Measurements from ENCODE around the gene CRISP3. TPM values are rescaled to one million over a fixed set of nuclear protein-coding genes. Genes with fewer than 3 reads are reported as not detected.

The CRISP3 gene
- total and polyA plus RNA-seq, 10 of the 15 experiments (the other 5 are each of a cell fraction or from before 2014, with no cell fraction given), result not detected

- ChIA-PET POLR2A (no interaction called here), SMC1A (ENCODE audit: uncharacterized antibody, unreplicated experiment) (interaction anchor here (0.9 to 1.0 kb wide), 2 partner anchors 12 to 13 kb away, joined by 3 read pairs; no protein-coding TSS in a partner anchor), CTCF (interaction anchor here (0.8 kb wide), 1 partner anchor 14 kb away, joined by 3 read pairs; no protein-coding TSS in a partner anchor), RAD21 (ENCODE audit: unreplicated experiment) (no interaction called here)
- Histone ChIP-seq H3K27ac (ENCODE audit: control insufficient read depth, insufficient read depth) (no peak within 1 kb of the TSS), H3K79me2 (ENCODE audit: control insufficient read depth, insufficient read depth, low read length) (no peaks in the 10 kb centered on the region), H4K20me1 (ENCODE audit: control insufficient read depth, insufficient read depth) (no peaks in the 10 kb centered on the region), H3K4me3 (no peak within 1 kb of the TSS), H3K9me3 (replicated peaks; ENCODE audit: control insufficient read depth, insufficient read depth, low read length) (no peaks in the 10 kb centered on the region), H3K4me1 (ENCODE audit: control insufficient read depth, insufficient read depth, low read length) (no peaks in the 10 kb centered on the region), H3K9ac (ENCODE audit: control insufficient read depth, insufficient read depth, low read length) (no peak within 1 kb of the TSS), H3K36me3 (ENCODE audit: control insufficient read depth in 2 of 2, insufficient read depth in 2 of 2, low read length in 1 of 2) (no peaks in the 10 kb centered on the region), H2AFZ (ENCODE audit: control insufficient read depth, low read depth, low read length) (no peak within 1 kb of the TSS), H3K4me2 (ENCODE audit: control insufficient read depth, insufficient read depth) (no peak within 1 kb of the TSS), H3K27me3 (replicated peaks in 1 of 2; ENCODE audit: control insufficient read depth in 2 of 2, insufficient read depth in 2 of 2, low read length in 1 of 2) (no peaks in the 10 kb centered on the region)
- in situ Hi-C loops (cut with MboI), result no loop called here
- ATAC-seq (no peak), DNase-seq (ENCODE audit: low read depth, low spot score) (no peak), FAIRE-seq (no peak)
- 26% methylated on average over 8 of the region's 8 CpGs for WGBS (ENCODE audit: insufficient coverage, insufficient replicate concordance, low lambda C conversion rate, missing lambda C conversion rate)
- intact Hi-C loops (cut with micrococcal nuclease; ENCODE audit: unreplicated experiment), result no loop called here
- no peak for TF ChIP-seq RCOR1 (conservative IDR thresholded peaks at IDR 0.05; ENCODE audit: low read depth, low read length)
- no peak for TF ChIP-seq MAX (IDR thresholded peaks at IDR 0.05; ENCODE audit: low read depth, low read length)
- TF ChIP-seq HDAC2 (IDR thresholded peaks at IDR 0.05), result no peak
- TF ChIP-seq, protein P1, sequence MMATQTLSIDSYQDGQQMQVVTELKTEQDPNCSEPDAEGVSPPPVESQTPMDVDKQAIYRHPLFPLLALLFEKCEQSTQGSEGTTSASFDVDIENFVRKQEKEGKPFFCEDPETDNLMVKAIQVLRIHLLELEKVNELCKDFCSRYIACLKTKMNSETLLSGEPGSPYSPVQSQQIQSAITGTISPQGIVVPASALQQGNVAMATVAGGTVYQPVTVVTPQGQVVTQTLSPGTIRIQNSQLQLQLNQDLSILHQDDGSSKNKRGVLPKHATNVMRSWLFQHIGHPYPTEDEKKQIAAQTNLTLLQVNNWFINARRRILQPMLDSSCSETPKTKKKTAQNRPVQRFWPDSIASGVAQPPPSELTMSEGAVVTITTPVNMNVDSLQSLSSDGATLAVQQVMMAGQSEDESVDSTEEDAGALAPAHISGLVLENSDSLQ (IDR thresholded peaks at IDR 0.05), result peak; percentile 86
- peak; percentile 68 for TF ChIP-seq PBX3 (IDR thresholded peaks at IDR 0.05; ENCODE audit: insufficient replicate concordance, low read depth, low read length)
- TF ChIP-seq SPI1 (IDR thresholded peaks at IDR 0.05; ENCODE audit: borderline replicate concordance, insufficient read depth, low read depth, low read length), result no peak
- no peak for TF ChIP-seq CEBPB (IDR thresholded peaks at IDR 0.05; ENCODE audit: borderline replicate concordance in 1 of 2, low read depth in 2 of 2, low read length in 2 of 2)
- TF ChIP-seq TCF12 (IDR thresholded peaks at IDR 0.05; ENCODE audit: low read depth, low read length), result no peak
- BruUV-seq (replicated peaks), result no TSS peak
These were observed 43.0 kb upstream of the CRISP3 start, which contains the start of gene PGK2 for GRCh38 chr6:49787176-49787575. Gene PGK2, minus strand, starts transcription at chr6:49787285. Its CDS starts 98 bp downstream, at chr6:49787187.
